Suprapubic skin (tissue), 4 donors: ENCODE results near the gene TAF1. TPM values are rescaled to one million over a fixed set of nuclear protein-coding genes. Genes with fewer than 3 reads are reported as not detected.

ENCODE experiments used
- total RNA-seq, 4 donors: library from RNA; depleted of rRNA; stranded (reverse); fragments of >200 nt; gene quantifications; one replicate each; pipeline ENCODE4 v1.1.0, GENCODE V29; 2016

TAF1 gene
- total RNA-seq, 4 donors from 2014 or later, result 24.5 to 92.5 (median 45.2) TPM

Other genes with a start within 250 kb of the TAF1 start
- gene MED12, start 247.8 kb upstream of the TAF1 start, total RNA-seq, result 10 to 100 TPM; 27.0 to 63.0 (median 39.8) TPM
- under 1 TPM; 0.52 to 0.97 (median 0.60) TPM for gene NLGN3, start 221.5 kb upstream of the TAF1 start, total RNA-seq
- 1 to 10 TPM in 3 of 4 donors, under 1 TPM in 1; 0.98 to 4.8 (median 3.3) TPM for gene GJB1, start 143.1 kb upstream of the TAF1 start, total RNA-seq
- 10 to 100 TPM; 10.0 to 42.6 (median 18.5) TPM for gene ZMYM3, start 112.2 kb upstream of the TAF1 start, total RNA-seq
- 100 to 1,000 TPM; 216 to 323 (median 221) TPM for gene NONO, start 82.7 kb upstream of the TAF1 start, total RNA-seq
- gene ITGB1BP2, start 64.6 kb upstream of the TAF1 start, total RNA-seq, result 1 to 10 TPM in 1 of 4 donors, under 1 TPM in 3; 0.45 to 2.5 (median 0.71) TPM
- 100 to 1,000 TPM; 133 to 450 (median 159) TPM for gene OGT, start 166.7 kb downstream of the TAF1 start, total RNA-seq
- gene GCNA, start 212.1 kb downstream of the TAF1 start, total RNA-seq, result 1 to 10 TPM in 2 of 4 donors, under 1 TPM in 2; 0.47 to 5.5 (median 0.99) TPM